Testis (tissue), 2 donors: ENCODE results near the gene RPS21.

Source experiments
- CTCF ChIP-seq, 3 experiments: fragments of 450-650 bp in 2 of 3; fragments of 200-600 bp in 1 of 3; sonication (generic) in 1 of 3; IDR thresholded peaks; one replicate each; pipeline ENCODE4 v1.5.1; 2016 to 2019; ENCODE audit warnings: antibody characterized with exemption in 3 of 3, mild to moderate bottlenecking in 2 of 3, moderate library complexity in 1 of 3
- POLR2A ChIP-seq: fragments of 450-650 bp; IDR thresholded peaks from one replicate; pipeline ENCODE4 v1.6.1; 2017; ENCODE audit warnings: antibody characterized with exemption, mild to moderate bottlenecking, moderate library complexity

DNA sequence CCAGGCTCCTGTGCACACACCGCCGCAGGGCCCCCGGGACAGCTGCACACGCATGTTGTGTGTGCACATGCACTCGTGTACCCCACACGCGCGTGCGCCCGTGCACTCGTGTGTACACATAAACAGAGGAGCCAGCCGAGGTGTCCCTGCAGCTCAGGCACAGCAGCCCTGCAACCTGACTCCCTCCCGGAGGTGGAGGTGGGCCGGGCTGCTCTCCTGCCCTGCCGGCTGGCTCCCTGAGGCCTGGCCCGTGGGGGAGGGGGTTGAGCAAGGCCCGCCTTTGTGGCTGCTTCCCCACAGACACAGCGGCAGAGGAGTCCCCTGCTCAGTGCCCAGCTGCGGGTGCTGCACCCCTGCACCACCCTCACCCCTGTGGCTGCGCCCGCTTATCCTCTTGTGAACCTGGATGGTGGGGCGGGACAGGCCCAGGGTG, 39.8 kb downstream of the RPS21 start:
- TF ChIP-seq CTCF (IDR thresholded peaks at IDR 0.05) (no peak), POLR2A (no peak)
